K562 (cell line): ENCODE data around the gene STT3B. TPM values are rescaled to one million over a fixed set of nuclear protein-coding genes. Genes with fewer than 3 reads are reported as not detected.
A peak's percentile ranks its signal among the peaks of the same experiment; 100 is the strongest.

ENCODE experiments used
- DPF2 ChIP-seq: fragments of 450-650 bp; IDR thresholded peaks from 2 replicates; pipeline ENCODE4 v1.6.1; 2016
- HCFC1 ChIP-seq: IDR thresholded peaks from 2 replicates; pipeline ENCODE4 v1.6.1; 2012; ENCODE audit warnings: low read depth, low read length, improper control_type of control experiment
- HDAC8 ChIP-seq: fragments of 450-650 bp; IDR thresholded peaks from 2 replicates; pipeline ENCODE4 v1.6.1; 2016; ENCODE audit warnings: mild to moderate bottlenecking, missing genetic modification characterization, moderate library complexity, missing compliant biosample characterization
- KDM1A ChIP-seq, 2 experiments: fragments of 450-650 bp; IDR thresholded peaks; 2 replicates each; pipeline ENCODE4 v1.6.1; 2016; ENCODE audit warnings: mild to moderate bottlenecking in 2 of 2
- NEUROD1 ChIP-seq: fragments of 150-350 bp; IDR thresholded peaks from 2 replicates; pipeline ENCODE4 v1.6.1; 2014; ENCODE audit warnings: borderline replicate concordance, low read length, low read depth; ENCODE audit not compliant: partially characterized antibody
- NFATC3 ChIP-seq: fragments of 450-650 bp; IDR thresholded peaks from 2 replicates; pipeline ENCODE4 v1.6.1; 2017; ENCODE audit warnings: mild to moderate bottlenecking
- PHF8 ChIP-seq: fragments of 200-600 bp; sonication (generic); IDR thresholded peaks from 2 replicates; pipeline ENCODE4 v1.6.1; 2012; ENCODE audit warnings: mixed run types, mild to moderate bottlenecking, inconsistent platforms, low read length, moderate library complexity, borderline replicate concordance
- RBM25 ChIP-seq: fragments of 200-400 bp; formaldehyde crosslinking; IDR thresholded peaks from 2 replicates; pipeline ENCODE4 v1.6.1; 2018; ENCODE audit warnings: low read length, low read depth, moderate library complexity; ENCODE audit not compliant: severe bottlenecking
- TEAD1 ChIP-seq, 2 experiments: fragments of 450-650 bp in 1 of 2; sonication (generic) in 1 of 2; formaldehyde crosslinking; IDR thresholded peaks; 2 replicates each; pipeline versions ENCODE4 v1.4.0 to v1.8.0; 2020 to 2022; ENCODE audit warnings: mild to moderate bottlenecking in 2 of 2, missing genetic modification reagents in 1 of 2
- ZNF699 ChIP-seq: fragments of 250-450 bp; sonication (Bioruptor Pico); IDR thresholded peaks from 2 replicates; pipeline ENCODE4 v1.8.0; 2021; ENCODE audit warnings: mild to moderate bottlenecking, moderate library complexity; ENCODE audit not compliant: insufficient replicate concordance
- ZNF764 ChIP-seq: fragments of 250-450 bp; sonication (Bioruptor Pico); IDR thresholded peaks from 2 replicates; pipeline ENCODE4 v1.4.0; 2020; ENCODE audit warnings: low read depth, mild to moderate bottlenecking, moderate library complexity
- polyA plus RNA-seq, 8 experiments: library from polyadenylated mRNA; depleted of rRNA in 4 of 8; stranded (reverse) in 5 of 8; unstranded in 3 of 8; fragments of >200 nt; fragmentation: Nextera tagmentation in 2 of 8; fragmentation: Illumina TruSeq in 1 of 8; extraction: Ambion mirVana in 2 of 8; extraction: Trizol in 1 of 8; gene quantifications; 2 replicates each; pipeline versions ENCODE4 v1.2.1 to v1.2.3, GENCODE V29; 2011 to 2014; ENCODE audit warnings: inconsistent platforms in 1 of 8, missing spikeins in 1 of 8
- total RNA-seq, 7 experiments: library from RNA; depleted of rRNA in 6 of 7; stranded (reverse); fragments of >200 nt in 6 of 7; fragmentation: Illumina TruSeq in 2 of 7; extraction: Trizol in 2 of 7; gene quantifications; 2 replicates each; pipeline versions ENCODE4 v1.2.1 to v1.2.3, GENCODE V29; 2011 to 2021; ENCODE audit warnings: low replicate concordance in 1 of 7
- TF ChIP-seq, protein P1 (sequence below): sonication (generic); formaldehyde crosslinking; IDR thresholded peaks from 2 replicates; pipeline ENCODE4 v1.8.0; 2022; ENCODE audit warnings: missing genetic modification reagents, mild to moderate bottlenecking, borderline replicate concordance
- TF ChIP-seq, protein P2 (sequence below): fragments of 450-650 bp; IDR thresholded peaks from 2 replicates; pipeline ENCODE4 v1.6.1; 2018; ENCODE audit warnings: mild to moderate bottlenecking, low read depth; ENCODE audit not compliant: partially characterized antibody
- TF ChIP-seq, protein P3 (sequence below): sonication (generic); formaldehyde crosslinking; IDR thresholded peaks from 2 replicates; pipeline ENCODE4 v1.8.0; 2022; ENCODE audit warnings: mild to moderate bottlenecking, low read depth, missing genetic modification reagents
- TF ChIP-seq, protein P4 (sequence below): sonication (generic); formaldehyde crosslinking; IDR thresholded peaks from 2 replicates; pipeline ENCODE4 v1.8.0; 2023; ENCODE audit warnings: missing genetic modification reagents, mild to moderate bottlenecking, borderline replicate concordance

STT3B gene
- total and polyA plus RNA-seq, 9 of the 15 experiments (the other 6 are each of a cell fraction or from before 2014, with no cell fraction given): 22.4 to 147 (median 100) TPM

DNA sequence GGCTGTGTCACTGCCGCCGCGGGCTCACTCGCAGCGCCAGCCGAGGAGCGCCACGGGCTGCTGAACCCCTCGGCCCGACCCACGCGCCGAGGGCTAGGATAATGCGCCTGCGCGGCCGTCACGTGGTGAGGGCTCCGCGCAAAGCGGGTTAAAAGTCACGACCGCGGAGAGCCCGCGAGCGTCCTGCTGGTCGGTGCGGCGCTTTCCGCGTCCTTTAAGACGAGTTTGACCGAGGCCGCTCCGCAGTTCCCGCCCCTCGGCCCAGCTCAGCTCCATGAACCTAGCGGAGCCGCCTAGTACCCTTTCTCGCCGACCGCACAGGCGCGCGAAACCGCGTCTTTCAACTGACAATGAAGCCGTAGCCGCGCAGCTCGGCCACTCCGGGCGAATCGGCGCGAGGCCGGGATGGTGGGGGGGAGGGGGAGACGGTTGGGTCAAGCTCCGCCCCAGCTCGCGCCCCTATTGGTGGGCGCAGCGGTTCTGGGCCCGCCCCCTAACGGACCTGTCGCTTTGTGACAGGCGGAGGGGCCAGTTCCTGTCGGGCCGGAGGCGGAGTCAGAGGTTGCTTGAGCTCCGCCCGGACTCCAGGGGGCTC, 636 bp upstream of the STT3B start (continued):
- TF ChIP-seq, protein P1, sequence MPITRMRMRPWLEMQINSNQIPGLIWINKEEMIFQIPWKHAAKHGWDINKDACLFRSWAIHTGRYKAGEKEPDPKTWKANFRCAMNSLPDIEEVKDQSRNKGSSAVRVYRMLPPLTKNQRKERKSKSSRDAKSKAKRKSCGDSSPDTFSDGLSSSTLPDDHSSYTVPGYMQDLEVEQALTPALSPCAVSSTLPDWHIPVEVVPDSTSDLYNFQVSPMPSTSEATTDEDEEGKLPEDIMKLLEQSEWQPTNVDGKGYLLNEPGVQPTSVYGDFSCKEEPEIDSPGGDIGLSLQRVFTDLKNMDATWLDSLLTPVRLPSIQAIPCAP (CRISPR knock-in tag): no peak; the same call in 1 of the 2 replicates
- TF ChIP-seq NFATC3 (no peak), NEUROD1 (no peak), KDM1A (IDR thresholded peaks at IDR 0.05) (peak in 1 of 2 experiments; percentile 66; a peak in 2 of 4 replicates), PHF8 (peak; percentile 100), HDAC8 (tag) (peak; percentile 75), ZNF764 (CRISPR knock-in tag) (no peak), RBM25 (peak; percentile 90), TEAD1 (CRISPR knock-in tag; IDR thresholded peaks at IDR 0.05) (peak in 1 of 2 experiments; percentile 65; a peak in 1 of 4 replicates), HCFC1 (peak; percentile 60; the same call in 1 of the 2 replicates), ZNF699 (CRISPR knock-in tag) (no peak), DPF2 (no peak)
- TF ChIP-seq, protein P2, sequence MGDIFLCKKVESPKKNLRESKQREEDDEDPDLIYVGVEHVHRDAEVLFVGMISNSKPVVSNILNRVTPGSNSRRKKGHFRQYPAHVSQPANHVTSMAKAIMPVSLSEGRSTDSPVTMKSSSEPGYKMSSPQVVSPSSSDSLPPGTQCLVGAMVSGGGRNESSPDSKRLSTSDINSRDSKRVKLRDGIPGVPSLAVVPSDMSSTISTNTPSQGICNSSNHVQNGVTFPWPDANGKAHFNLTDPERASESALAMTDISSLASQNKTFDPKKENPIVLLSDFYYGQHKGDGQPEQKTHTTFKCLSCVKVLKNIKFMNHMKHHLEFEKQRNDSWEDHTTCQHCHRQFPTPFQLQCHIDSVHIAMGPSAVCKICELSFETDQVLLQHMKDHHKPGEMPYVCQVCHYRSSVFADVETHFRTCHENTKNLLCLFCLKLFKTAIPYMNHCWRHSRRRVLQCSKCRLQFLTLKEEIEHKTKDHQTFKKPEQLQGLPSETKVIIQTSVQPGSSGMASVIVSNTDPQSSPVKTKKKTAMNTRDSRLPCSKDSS: no peak
- TF ChIP-seq, protein P3, sequence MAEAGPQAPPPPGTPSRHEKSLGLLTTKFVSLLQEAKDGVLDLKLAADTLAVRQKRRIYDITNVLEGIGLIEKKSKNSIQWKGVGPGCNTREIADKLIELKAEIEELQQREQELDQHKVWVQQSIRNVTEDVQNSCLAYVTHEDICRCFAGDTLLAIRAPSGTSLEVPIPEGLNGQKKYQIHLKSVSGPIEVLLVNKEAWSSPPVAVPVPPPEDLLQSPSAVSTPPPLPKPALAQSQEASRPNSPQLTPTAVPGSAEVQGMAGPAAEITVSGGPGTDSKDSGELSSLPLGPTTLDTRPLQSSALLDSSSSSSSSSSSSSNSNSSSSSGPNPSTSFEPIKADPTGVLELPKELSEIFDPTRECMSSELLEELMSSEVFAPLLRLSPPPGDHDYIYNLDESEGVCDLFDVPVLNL: 0 out of 2 replicates have a peak, but pooled peaks have one; percentile 61
- TF ChIP-seq, protein P4, sequence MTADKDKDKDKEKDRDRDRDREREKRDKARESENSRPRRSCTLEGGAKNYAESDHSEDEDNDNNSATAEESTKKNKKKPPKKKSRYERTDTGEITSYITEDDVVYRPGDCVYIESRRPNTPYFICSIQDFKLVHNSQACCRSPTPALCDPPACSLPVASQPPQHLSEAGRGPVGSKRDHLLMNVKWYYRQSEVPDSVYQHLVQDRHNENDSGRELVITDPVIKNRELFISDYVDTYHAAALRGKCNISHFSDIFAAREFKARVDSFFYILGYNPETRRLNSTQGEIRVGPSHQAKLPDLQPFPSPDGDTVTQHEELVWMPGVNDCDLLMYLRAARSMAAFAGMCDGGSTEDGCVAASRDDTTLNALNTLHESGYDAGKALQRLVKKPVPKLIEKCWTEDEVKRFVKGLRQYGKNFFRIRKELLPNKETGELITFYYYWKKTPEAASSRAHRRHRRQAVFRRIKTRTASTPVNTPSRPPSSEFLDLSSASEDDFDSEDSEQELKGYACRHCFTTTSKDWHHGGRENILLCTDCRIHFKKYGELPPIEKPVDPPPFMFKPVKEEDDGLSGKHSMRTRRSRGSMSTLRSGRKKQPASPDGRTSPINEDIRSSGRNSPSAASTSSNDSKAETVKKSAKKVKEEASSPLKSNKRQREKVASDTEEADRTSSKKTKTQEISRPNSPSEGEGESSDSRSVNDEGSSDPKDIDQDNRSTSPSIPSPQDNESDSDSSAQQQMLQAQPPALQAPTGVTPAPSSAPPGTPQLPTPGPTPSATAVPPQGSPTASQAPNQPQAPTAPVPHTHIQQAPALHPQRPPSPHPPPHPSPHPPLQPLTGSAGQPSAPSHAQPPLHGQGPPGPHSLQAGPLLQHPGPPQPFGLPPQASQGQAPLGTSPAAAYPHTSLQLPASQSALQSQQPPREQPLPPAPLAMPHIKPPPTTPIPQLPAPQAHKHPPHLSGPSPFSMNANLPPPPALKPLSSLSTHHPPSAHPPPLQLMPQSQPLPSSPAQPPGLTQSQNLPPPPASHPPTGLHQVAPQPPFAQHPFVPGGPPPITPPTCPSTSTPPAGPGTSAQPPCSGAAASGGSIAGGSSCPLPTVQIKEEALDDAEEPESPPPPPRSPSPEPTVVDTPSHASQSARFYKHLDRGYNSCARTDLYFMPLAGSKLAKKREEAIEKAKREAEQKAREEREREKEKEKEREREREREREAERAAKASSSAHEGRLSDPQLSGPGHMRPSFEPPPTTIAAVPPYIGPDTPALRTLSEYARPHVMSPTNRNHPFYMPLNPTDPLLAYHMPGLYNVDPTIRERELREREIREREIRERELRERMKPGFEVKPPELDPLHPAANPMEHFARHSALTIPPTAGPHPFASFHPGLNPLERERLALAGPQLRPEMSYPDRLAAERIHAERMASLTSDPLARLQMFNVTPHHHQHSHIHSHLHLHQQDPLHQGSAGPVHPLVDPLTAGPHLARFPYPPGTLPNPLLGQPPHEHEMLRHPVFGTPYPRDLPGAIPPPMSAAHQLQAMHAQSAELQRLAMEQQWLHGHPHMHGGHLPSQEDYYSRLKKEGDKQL (CRISPR knock-in tag): peak; percentile 36; the same call in 1 of the 2 replicates
